Activated T-cell treated with anti-CD3 and anti-CD28 coated beads for 24 hours (primary cell): ENCODE data around the gene SLC35D3.
"Not testable (repeated sequence)": the region's sequence is repeated elsewhere in the genome, so short reads cannot be mapped to it uniquely, and the experiment has no call there.

Source experiments
- DNase-seq: peaks from one replicate; pipeline ENCODE4 v3.0.0-alpha.2; 2020; ENCODE audit warnings: low read depth

Gene SLC35D3, protein sequence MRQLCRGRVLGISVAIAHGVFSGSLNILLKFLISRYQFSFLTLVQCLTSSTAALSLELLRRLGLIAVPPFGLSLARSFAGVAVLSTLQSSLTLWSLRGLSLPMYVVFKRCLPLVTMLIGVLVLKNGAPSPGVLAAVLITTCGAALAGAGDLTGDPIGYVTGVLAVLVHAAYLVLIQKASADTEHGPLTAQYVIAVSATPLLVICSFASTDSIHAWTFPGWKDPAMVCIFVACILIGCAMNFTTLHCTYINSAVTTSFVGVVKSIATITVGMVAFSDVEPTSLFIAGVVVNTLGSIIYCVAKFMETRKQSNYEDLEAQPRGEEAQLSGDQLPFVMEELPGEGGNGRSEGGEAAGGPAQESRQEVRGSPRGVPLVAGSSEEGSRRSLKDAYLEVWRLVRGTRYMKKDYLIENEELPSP

DNA sequence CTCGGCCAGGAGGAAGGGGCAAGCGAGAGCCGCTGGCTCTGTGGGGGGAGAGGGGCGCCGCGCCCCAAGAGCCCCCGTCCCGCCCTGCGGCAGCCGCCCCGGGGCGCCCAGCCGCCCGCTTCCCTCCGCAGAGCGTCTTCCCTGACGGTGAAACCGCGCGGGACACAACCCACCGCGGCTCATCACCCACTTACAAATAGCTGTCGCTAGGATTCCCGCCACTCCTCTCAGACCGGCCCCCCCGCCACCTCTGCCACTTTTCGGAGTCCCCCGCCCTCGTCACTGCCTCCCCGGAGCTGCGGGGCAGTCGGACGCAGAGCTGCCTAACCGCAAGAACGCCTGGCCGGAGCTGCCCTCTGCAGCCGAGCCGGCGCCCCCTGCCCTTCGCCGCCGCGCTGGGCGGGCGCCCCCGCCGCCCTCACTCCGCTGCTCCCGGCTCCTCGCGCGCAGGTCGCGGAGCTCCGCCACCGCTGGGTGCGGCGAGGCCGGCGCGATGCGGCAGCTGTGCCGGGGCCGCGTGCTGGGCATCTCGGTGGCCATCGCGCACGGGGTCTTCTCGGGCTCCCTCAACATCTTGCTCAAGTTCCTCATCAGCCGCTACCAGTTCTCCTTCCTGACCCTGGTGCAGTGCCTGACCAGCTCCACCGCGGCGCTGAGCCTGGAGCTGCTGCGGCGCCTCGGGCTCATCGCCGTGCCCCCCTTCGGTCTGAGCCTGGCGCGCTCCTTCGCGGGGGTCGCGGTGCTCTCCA lies at the start of gene SLC35D3:
Gene SLC35D3, plus strand, starts transcription at position 366 of the 749 bp plus-strand sequence. Its CDS starts 128 bp downstream, at position 494.
- no peak for DNase-seq

DNA sequence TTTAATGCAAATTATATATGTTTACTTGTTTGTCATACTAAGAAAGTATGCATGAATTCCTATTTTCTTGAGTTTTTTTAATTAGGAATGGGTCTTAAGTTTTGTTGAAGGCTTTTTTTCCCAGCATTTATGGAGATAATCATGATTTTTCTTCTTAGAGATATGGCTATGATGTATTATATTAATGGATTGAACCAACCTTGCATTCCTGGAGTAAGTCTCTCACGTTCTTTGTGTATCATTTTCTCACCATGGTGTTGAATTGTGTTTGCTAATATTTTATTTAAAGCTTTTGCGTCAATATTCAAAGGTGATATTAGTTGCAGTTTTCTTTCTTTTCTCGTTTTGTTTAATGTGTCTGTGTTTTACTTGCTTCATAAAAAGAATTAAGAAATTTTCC lies 48.4 kb upstream of the SLC35D3 start:
- no peak for DNase-seq

DNA sequence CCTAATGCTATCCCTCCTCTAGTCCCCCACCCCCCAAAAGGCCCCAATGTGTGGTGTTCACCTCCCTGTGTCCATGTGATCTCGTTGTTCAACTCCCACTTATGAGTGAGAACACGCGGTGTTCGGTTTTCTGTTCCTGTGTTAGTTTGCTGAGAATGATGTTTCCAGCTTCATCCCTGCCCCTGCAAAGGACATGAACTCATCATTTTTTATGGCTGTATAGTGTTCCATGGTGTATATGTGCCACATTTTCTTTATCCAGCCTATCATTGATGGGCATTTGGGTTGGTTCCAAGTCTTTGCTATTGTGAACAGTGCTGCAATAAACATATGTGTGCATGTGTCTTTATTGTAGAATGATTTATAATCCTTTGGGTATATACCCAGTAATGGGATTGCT lies 45.6 kb upstream of the SLC35D3 start:
- not testable (repeated sequence) for DNase-seq

DNA sequence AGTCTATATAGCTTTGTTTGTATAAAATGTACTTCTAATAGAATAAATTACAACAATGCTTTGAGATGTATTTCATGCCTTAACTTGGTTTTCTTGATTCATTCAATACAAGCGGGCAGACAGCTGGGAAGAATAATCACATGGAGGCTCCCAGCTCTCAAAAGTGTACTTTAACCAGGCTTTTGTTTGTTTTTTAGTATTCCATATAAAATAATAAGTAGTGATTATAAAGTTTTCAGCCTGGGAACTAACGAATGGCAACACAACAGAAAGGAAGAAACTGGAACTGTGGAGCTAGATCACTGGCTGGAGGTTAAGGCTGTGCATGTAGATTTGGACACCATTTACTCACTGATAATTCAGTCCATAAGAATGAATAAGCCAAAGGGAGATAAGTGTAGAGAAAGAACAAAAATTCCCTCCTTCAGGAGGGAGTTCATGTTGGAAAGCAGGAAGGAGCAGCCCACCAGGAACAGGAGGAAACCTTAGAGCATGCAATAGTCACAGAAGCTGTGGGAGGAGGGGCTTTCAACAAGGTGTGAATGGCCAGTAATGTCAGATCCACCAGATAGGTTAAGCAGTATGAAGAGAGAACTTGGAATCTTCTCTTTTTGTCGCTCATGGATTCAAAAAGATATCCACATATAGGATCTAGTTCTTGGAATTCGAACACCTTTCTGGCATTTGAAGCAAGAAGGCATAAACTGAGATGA lies 41.2 kb upstream of the SLC35D3 start:
- DNase-seq = no peak

DNA sequence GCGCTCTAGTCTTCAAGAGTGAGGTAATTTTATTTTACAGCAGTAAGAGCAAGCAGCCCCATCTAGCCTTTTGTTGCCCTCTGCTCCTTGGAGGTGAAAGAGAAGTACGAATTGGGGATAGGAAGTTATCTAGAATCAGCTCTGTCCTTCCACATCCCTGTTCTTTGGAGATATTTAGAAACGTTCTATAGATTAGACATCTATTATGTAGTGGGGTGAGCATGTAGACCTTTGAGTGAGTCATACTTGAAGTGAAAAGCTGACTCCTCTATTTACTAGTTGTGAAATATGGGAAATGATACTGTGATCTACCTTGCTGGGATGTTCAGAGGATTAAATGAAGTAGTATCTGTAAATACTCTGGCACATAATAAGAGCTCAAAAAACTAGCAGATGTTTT lies 36.0 kb upstream of the SLC35D3 start:
- no peak for DNase-seq

DNA sequence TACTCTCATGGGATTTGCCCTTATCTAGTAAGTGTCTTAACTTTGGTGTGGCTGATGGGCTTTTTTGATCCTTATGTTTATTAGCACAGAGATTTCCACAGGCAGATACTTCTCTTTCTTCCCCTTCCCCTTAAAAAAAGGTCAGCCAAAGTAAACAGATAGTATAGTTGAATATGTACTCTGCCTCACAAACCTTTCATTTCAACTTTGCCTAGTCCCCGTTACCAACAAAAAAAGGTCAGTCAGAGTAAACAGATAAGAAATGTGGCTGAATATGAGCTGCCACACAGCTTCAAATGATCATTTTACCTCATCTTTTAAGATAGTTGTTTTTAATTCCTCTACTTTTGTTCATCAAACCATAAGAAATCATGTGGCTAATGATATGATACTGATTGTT lies 34.1 kb upstream of the SLC35D3 start:
- no peak for DNase-seq

DNA sequence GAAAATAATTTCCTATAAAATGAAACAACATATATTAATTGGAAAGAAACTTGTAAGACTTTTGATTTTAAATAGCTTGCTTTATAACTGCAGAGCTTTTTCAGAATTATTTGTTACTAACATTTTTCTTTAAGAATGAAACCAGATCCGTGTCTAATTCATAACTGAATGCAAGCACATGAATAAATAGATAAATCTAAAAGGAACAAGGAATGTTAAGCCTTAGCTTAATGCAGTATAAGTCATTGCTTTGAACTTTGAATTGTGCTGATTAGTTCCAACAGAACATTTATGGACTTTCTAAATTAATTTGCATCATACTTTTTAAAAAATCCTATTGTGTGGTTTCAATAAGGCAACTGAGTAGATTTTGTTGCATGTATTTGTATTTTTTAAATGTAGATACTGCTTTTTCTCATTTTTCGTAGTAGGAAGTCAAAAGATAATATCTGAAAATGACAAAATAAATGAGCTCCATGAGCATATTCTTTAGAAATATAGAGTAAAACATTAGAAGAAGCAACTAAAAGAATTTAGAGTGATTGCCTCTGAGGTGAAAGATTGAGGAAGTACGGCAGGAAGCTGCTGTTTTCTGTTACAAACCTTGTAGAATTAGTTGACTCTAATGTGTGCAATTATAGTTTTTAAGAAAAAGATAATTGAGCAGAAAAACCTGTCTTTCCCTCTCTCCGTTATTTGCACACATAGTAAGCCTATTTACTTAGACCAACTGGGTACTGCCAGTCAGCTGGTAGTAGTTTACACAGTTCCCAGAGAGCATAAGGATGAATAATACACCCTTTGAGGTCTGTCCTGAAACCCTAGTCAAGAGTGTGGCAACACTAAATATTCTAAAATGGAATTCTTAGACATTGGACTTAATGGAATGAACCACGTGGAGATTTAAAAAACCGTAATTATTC lies 32.6 kb upstream of the SLC35D3 start:
- DNase-seq = no peak

DNA sequence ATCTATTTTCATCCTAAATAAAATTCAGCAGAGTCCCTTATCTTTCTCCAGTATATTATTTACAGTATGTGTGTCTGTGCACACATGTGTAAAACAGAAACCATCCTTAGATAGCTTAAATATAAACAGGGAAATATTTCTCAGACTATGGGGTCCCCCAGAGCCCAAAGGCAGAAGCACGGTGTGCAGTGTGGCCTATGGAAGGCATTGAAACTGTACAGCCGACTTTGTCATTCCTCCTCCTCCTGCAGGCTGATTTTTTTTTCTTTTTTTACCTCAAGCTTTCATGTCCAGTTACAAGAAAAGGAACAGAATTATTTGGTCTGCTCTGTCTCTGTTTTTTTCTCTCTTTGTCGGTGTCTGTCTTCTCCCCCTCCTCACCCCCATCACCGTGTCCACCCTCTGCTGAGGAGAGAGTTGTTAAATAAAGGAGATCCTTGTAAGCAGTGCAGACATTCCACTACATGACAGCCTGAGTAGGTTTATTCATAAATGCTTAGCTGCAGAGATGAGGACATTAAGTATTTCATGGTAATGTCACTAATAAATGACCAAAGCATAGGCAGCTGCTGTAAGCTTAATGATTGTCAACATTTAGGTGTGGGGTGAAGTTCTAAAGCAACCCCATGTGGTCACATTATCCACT lies 31.8 kb upstream of the SLC35D3 start:
- DNase-seq = no peak

DNA sequence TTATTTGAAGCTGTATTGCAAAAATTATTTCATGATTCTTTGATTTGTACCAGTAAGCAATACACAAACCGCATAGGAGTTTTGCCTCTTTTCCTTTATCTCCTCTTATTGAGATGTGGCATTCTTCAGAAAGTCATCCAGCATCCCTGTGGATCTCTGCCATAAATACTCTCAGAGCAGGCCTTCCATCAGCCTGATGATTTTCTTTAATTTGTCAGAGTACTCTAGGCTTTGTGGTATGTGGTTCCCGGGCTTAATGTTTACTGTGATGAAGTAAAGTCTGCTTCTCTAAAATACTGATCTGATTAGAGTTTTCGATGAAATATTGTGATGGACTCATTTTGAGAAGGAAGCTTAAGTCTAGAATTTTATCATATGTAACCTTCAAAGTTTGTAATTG lies 31.1 kb upstream of the SLC35D3 start:
- no peak for DNase-seq

DNA sequence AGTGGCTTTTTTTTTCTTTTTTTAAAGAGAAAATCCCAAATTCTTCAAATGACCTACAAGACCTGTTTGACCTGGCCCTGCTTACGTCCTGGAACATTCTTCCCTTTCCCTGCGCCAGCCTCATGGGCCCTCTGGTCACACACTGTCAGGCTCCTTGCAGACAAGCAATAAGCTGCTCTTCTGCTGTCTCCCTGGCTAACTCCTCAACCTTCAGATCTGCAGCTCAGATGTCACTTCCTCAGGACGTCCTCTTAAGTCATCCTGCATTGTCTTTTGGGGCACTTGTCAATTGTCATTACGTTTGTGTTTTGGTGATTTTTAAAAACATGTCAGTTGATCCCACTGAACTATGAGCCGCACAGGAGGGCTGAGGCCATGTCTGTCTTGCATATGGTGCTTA lies 28.9 kb upstream of the SLC35D3 start:
- DNase-seq = no peak

DNA sequence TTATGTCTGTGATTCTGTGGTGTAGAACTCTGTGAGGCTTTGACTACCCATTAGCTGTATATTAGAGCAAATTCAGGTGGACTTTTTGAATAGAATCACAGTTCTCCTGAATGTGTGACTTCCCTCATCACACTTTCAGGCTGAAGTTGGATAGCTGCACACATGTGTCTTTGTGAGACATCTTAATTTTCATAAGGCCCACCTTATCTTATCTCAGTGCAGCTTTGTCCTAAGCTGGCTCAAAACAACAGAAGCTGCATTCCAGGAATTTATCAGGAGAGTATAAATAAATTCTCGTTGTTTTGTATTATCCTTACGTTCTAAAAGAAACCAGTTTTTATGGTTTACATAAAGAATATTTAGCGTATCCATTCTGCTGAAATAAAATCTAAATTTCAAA lies 26.2 kb upstream of the SLC35D3 start:
- no peak for DNase-seq

DNA sequence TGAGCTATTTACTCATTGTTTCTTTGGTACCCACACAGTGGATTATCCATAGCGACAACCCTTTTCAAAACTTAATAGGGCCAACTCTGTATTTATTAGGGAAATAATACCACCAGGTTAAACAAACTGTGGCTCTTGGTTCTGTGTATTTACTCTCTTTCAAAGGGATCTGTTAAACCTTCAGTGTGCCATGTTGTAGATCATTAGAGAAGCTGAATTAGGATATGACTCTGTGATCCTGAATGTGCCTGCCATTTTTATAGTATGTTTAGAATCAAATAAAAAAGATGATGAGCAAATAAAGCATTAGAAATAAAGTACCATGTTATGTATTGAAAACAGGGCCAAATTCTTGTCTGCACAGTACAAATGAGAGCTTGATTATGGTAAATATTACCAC lies 25.0 kb upstream of the SLC35D3 start:
- no peak for DNase-seq

DNA sequence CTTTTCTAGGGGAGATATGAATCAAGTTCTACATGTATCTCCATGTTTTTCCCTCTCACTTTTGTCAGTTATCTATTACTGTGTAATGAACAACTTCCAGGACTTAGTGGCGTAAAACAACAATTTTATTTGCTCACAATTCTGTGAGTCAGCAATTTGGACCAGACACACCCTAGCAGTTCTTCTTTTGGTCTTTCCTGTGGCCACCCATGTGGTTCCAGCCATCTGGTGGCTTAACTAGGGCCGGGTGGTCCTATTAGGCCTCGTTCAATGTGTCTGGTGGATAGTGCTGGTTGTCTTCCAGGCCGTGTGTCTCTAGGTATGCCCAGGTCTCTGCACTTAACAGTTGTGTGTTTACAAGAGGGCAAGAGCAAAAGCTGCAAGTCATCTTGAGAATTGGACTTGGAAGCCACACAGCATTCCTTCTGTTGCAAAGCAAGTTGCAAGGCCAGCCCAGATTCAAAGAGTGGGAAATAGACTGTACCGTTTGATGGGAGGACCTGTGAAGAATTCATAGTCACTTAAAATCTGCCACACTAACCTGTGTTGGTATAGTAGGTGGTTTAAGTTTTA lies 20.8 kb upstream of the SLC35D3 start:
- no peak for DNase-seq

DNA sequence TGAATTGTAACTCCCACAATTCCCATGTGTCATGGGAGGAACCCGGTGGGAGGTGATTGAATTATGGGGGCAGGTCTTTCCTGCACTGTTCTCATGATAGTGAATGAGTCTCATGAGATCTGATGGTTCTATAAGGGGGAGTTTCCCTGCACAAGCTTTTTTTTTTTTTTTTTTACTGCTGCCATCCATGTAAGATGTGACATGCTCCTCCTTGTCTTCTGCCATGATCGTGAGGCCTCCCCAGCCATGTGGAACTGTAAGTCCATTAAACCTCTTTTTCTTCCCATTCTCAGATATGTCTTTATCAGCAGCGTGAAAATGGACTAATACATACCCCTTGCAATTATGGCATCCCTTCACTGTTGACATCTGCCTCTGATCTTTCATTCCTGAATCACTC lies 17.6 kb upstream of the SLC35D3 start:
- not testable (repeated sequence) for DNase-seq

DNA sequence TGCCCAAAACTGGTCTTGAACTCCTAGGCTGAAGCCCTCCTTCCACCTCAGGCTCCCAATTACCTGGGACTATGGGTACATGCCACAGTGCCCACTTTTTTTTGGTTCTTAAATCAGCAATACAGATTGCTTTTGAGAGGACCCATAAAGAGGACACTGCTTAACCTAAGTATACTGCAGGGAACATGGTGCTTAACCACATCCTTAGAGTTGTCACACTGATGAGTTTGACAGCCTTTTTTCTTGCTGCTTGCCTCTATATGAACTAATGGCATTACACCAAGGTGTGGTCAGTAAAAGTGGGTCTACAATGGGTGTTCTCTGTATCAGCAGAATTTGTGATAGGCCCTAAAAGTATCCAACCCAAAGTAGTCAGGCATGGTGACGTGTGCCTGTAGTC lies 7.2 kb upstream of the SLC35D3 start:
- no peak for DNase-seq

DNA sequence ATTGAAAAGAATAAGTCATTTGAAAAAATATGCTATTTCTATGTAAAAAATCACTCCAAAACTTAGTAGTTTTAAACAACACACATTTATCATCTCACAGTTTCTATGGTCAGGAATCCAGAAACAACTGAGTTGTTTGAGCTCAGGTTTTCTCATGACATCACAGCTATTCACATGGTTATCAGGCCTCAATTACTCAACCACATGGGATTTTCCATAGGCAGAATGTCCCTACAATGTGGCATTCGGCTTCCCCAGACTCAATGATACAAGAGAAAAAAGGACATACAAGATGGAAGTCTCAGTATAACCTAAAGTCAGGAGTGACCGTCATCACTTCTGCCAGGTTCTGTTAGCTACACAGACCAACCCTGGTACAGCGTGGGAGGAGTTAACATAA lies 3.4 kb upstream of the SLC35D3 start:
- no peak for DNase-seq

DNA sequence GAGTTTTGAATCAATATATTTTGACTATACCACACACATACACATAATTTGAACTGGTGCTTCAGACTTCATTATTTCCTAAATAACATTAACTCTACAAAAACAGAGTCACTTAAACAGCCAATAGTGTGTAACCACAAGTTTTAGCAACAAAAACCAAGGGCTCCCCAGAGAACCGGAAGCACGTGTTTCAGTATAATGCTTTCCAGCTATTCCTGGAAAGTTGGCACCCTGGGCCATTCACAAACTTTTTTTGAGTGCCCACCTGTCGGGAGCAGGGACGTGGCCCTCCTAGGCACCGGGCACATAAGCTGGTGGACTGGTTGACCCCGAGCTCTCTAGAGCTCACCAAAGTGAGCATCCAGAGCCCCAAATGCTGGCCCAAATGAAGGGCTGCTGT lies 1.9 kb upstream of the SLC35D3 start:
- DNase-seq = no peak

DNA sequence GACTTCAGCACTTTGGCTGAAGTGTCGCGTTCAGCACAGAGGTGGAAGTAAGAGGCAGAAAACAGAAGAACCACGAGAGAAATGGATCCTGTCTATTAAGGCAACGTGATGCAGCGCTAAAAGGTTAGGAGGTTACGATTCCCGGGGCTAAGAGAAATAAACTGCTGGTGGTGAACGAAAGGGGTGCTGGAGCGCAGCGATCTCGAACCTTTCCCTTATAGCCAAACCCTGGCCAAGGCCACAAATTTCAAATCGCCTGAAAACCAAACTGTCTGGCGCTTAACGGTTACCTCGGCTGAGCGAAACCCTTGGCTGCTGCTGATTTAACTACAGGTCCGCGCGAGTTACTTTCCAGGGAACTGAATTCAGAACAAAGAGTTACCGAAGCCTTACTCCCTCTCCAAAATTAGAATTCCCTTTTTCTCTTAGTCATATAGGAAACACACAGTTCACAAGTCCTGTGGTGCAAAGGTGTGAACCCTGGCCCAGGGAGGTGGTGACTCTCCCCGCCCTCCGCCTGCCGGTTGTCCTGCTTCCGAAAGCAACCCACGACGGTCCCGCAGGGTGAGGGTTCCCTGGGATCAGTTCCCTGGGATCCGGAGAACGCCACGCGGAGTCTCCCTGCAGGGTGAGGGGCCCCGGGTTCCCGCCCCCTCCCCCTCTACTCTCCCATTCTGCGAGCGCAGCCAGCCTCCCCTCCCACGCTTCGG lies 1.3 kb upstream of the SLC35D3 start:
- no peak for DNase-seq

DNA sequence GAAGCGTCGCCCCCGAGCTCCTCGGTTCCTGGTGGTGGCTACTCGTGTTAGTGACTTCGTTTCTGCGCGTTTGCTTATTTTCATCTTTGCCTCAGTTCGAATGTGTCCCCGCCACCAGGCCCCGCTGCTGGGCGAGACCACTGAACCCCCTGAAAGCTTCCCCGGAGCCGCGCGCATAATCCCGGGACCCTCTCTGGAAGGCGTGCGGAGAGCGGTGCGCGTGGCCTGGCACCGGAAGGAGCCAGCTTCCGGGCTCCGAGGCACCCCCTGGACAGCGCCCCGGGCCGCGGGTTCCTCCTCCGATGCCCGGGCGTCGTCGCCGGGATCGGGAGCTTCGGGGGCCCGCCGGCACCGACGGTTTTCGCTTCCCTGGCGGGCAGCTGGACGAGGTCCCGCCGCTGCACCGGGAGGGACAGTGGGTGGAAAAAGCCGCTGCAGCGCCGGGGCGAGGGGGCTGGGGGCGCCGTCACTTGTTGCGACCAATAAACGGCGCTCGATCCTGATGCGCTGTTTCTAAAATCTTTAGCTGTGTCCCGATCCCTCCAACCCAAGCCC lies 643 bp upstream of the SLC35D3 start:
- DNase-seq = no peak

DNA sequence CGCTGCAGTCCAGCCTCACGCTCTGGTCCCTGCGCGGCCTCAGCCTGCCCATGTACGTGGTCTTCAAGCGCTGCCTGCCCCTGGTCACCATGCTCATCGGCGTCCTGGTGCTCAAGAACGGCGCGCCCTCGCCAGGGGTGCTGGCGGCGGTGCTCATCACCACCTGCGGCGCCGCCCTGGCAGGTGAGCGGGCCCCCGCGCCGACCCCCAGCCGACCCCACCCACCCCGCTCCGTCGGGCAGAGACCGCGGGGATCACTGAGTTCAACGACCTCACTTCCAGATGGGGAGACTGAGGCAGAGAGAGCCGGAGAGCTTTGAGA lies 545 bp downstream of the SLC35D3 start:
- no peak for DNase-seq
